ENCODE results near the gene HCAR1.
A peak's percentile ranks its signal among the peaks of the same experiment; 100 is the strongest.
"Not testable (repeated sequence)": the region's sequence is repeated elsewhere in the genome, so short reads cannot be mapped to it uniquely, and the experiment has no call there.

The HCAR1 gene

GRCh38 chr12:122730215-122731014 lies at the start of gene HCAR1:
TSS of gene HCAR1 (minus strand) at chr12:122730844. CDS start at chr12:122730339, 505 bp downstream.
- peak; percentile 6 for DNase-seq (ENCODE audit: low read depth)

- DNase-seq (ENCODE audit: low read depth), result no peak
These were observed 26.9 kb upstream of the HCAR1 start for GRCh38 chr12:122757568-122757967.

- DNase-seq (ENCODE audit: low read depth), result no peak
These were observed 24.1 kb upstream of the HCAR1 start for GRCh38 chr12:122754790-122755189.

- DNase-seq (ENCODE audit: low read depth), result no peak
These were observed 22.6 kb upstream of the HCAR1 start for GRCh38 chr12:122753319-122753650.

- peak; percentile 99 for DNase-seq (ENCODE audit: low read depth)
These were observed 22.0 kb upstream of the HCAR1 start, which contains the start of gene DENR for GRCh38 chr12:122752464-122753318. TSS of gene DENR (plus strand) at chr12:122752824. CDS start at chr12:122753702, 878 bp downstream.

GRCh38 chr12:122750781-122751515 lies 20.3 kb upstream of the HCAR1 start:
- not testable (repeated sequence) for DNase-seq (ENCODE audit: low read depth)

GRCh38 chr12:122749569-122750332 lies 19.1 kb upstream of the HCAR1 start:
- no peak for DNase-seq (ENCODE audit: low read depth)

- DNase-seq (ENCODE audit: low read depth), result no peak
These were observed 16.8 kb upstream of the HCAR1 start for GRCh38 chr12:122747224-122748135.

- DNase-seq (ENCODE audit: low read depth), result no peak
These were observed 13.4 kb upstream of the HCAR1 start for GRCh38 chr12:122743895-122744525.

- no peak for DNase-seq (ENCODE audit: low read depth)
These were observed 9.7 kb upstream of the HCAR1 start for GRCh38 chr12:122740351-122740750.

- DNase-seq (ENCODE audit: low read depth), result no peak
These were observed 7.9 kb upstream of the HCAR1 start for GRCh38 chr12:122738571-122738970.

- no peak for DNase-seq (ENCODE audit: low read depth)
These were observed 2.0 kb upstream of the HCAR1 start for GRCh38 chr12:122732611-122733010.

GRCh38 chr12:122732170-122732569 lies 1.5 kb upstream of the HCAR1 start:
- no peak for DNase-seq (ENCODE audit: low read depth)

GRCh38 chr12:122729583-122730214 lies 945 bp downstream of the HCAR1 start:
- DNase-seq (ENCODE audit: low read depth), result no peak

GRCh38 chr12:122726080-122726558 lies 4.5 kb downstream of the HCAR1 start:
- DNase-seq (ENCODE audit: low read depth), result no peak

- DNase-seq (ENCODE audit: low read depth), result no peak
These were observed 5.1 kb downstream of the HCAR1 start for GRCh38 chr12:122725452-122726079.

- DNase-seq (ENCODE audit: low read depth), result no peak
These were observed 5.9 kb downstream of the HCAR1 start for GRCh38 chr12:122724641-122725243.

GRCh38 chr12:122722387-122722786 lies 8.3 kb downstream of the HCAR1 start:
- no peak for DNase-seq (ENCODE audit: low read depth)

Data from activated T-helper 1 cell treated with Interleukin-2 at 50 U/mL for 16 hours (primary cell).